ENCODE measurements around the gene COPS7B. TPM values are rescaled to one million over a fixed set of nuclear protein-coding genes. Genes with fewer than 3 reads are reported as not detected.

Gene COPS7B
- total RNA-seq, 4 donors from 2014 or later, result 19.1 to 31.8 (median 24.4) TPM

GRCh38 chr2:231765496-231765929 is 20.7 kb upstream of the COPS7B start:
- Histone ChIP-seq H3K27ac (no peak overlapping the region), H3K27me3 (no peaks in the 10 kb centered on the region), H3K4me3 (no peak overlapping the region), H3K9me3 (no peaks in the 10 kb centered on the region), H3K36me3 (no peaks in the 10 kb centered on the region), H3K4me1 (no peaks in the 10 kb centered on the region)
- no peak for DNase-seq
- intact Hi-C loops (cut with DNase I; ENCODE audit: low total_unique reads), result no loop called here
- TF ChIP-seq POLR2A (IDR thresholded peaks at IDR 0.05) (no peak), CTCF (IDR thresholded peaks at IDR 0.05) (no peak)

GRCh38 chr2:231769170-231770136 is 16.8 kb upstream of the COPS7B start:
- H3K27ac ChIP-seq, result no peak overlapping the region
- intact Hi-C loops (cut with DNase I; ENCODE audit: low total_unique reads), result no loop called here
- no peaks in the 10 kb centered on the region for H3K9me3 ChIP-seq

GRCh38 chr2:231780123-231780908 is 5.9 kb upstream of the COPS7B start:
- H3K27me3 ChIP-seq, result no peaks in the 10 kb centered on the region
- H3K27ac ChIP-seq, result peak overlapping the region; percentile 86 to 87
- H3K4me3 ChIP-seq, result peak overlapping the region; percentile 72 to 90
- no peaks in the 10 kb centered on the region for H3K36me3 ChIP-seq
- TF ChIP-seq CTCF (IDR thresholded peaks at IDR 0.05) (no peak), POLR2A (IDR thresholded peaks at IDR 0.05) (no peak)
- intact Hi-C loops (cut with DNase I; ENCODE audit: low total_unique reads), result no loop called here
- peaks cover 0 to 10% of the 10 kb centered on the region in 2 donors for H3K4me1 ChIP-seq
- no peaks in the 10 kb centered on the region for H3K9me3 ChIP-seq
- peak; percentile 18 to 26 for DNase-seq

More at GRCh38 chr2:231769170-231770136, 16.8 kb upstream of the COPS7B start:
- TF ChIP-seq POLR2A (IDR thresholded peaks at IDR 0.05) (no peak), CTCF (IDR thresholded peaks at IDR 0.05) (no peak)
- H3K36me3 ChIP-seq, result no peaks in the 10 kb centered on the region
- no peak for DNase-seq
- H3K4me1 ChIP-seq, result no peaks in the 10 kb centered on the region
- H3K27me3 ChIP-seq, result no peaks in the 10 kb centered on the region
- no peak overlapping the region for H3K4me3 ChIP-seq

GRCh38 chr2:231780909-231781797 is 5.1 kb upstream of the COPS7B start, which contains the start of gene PDE6D:
Gene PDE6D (minus strand): TSS chr2:231781282. CDS start chr2:231781114, 168 bp downstream.
- H3K27me3 ChIP-seq, result no peaks in the 10 kb centered on the region
- intact Hi-C loops (cut with DNase I; ENCODE audit: low total_unique reads), result no loop called here
- peaks cover 0 to 10% of the 10 kb centered on the region in 2 donors for H3K4me1 ChIP-seq
- peak within 1 kb of the TSS; percentile 86 to 87 for H3K27ac ChIP-seq
- peak; percentile 92 to 96 for TF ChIP-seq POLR2A (IDR thresholded peaks at IDR 0.05)
- TF ChIP-seq CTCF (IDR thresholded peaks at IDR 0.05), result no peak
- H3K4me3 ChIP-seq, result peak within 1 kb of the TSS; percentile 72 to 90
- DNase-seq, result peak; percentile 98 to 99
- H3K9me3 ChIP-seq, result no peaks in the 10 kb centered on the region
- H3K36me3 ChIP-seq, result no peaks in the 10 kb centered on the region
